Endothelial cell (in vitro differentiated cells): ENCODE measurements around the gene DSTYK. TPM values are rescaled to one million over a fixed set of nuclear protein-coding genes. Genes with fewer than 3 reads are reported as not detected.

ENCODE experiments used
- DNase-seq: peaks from one replicate; pipeline ENCODE4 v3.0.0; 2021; ENCODE audit warnings: low spot score
- H3K27ac Mint-ChIP-seq: one replicate; pipeline ENCODE4 v1.8.0; 2021; ENCODE audit warnings: mixed read lengths, inconsistent platforms; ENCODE audit not compliant: unreplicated experiment
- H3K27me3 Mint-ChIP-seq: one replicate; pipeline ENCODE4 v1.8.0; 2021; ENCODE audit warnings: mild to moderate bottlenecking, moderate library complexity, mixed read lengths, inconsistent platforms; ENCODE audit not compliant: unreplicated experiment
- H3K36me3 Mint-ChIP-seq: one replicate; pipeline ENCODE4 v1.8.0; 2021; ENCODE audit warnings: mild to moderate bottlenecking, low read depth, mixed read lengths, inconsistent platforms; ENCODE audit not compliant: unreplicated experiment
- H3K4me1 Mint-ChIP-seq: one replicate; pipeline ENCODE4 v1.8.0; 2021; ENCODE audit warnings: mild to moderate bottlenecking, mixed read lengths, inconsistent platforms; ENCODE audit not compliant: unreplicated experiment
- H3K4me3 Mint-ChIP-seq: one replicate; pipeline ENCODE4 v1.8.0; 2021; ENCODE audit warnings: mild to moderate bottlenecking, mixed read lengths, inconsistent platforms; ENCODE audit not compliant: unreplicated experiment
- H3K9me3 Mint-ChIP-seq: one replicate; pipeline ENCODE4 v1.8.0; 2021; ENCODE audit warnings: mixed read lengths, inconsistent platforms; ENCODE audit not compliant: unreplicated experiment
- total RNA-seq: library from RNA; stranded (reverse); fragmentation: NEBNext Ultra II Directional; extraction: Animal tissue kit (Norgen Biotek cat#: 25700); gene quantifications from one replicate; pipeline ENCODE4 v1.2.1, GENCODE V29; 2021; ENCODE audit not compliant: unreplicated experiment
- TF ChIP-seq, protein P1 (sequence below): fragments of 200-600 bp; sonication (generic); IDR thresholded peaks from one replicate; pipeline ENCODE4 v1.5.0; 2021; ENCODE audit warnings: antibody characterized with exemption; ENCODE audit not compliant: unreplicated experiment

DSTYK gene
- total RNA-seq, 1 donor from 2014 or later: 12.2 TPM

DNA sequence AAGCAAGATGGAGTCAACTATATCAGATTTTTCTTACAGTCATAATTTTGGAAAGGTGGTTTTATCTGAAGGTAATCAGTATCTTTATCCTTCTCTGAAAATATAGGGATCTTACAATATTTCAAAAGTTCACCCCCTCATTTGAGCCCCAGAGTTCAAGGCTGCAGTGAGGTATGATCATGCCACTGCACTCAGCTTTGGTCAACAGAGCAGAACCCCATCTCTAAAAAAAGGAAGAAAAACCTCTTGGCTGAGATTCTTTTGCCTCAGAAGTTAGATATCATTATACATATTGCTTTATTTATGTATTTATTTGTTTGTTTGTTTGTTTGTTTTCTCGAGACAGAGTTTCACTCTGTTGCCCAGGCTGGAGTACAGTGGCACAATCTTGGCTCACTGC is 78.2 kb downstream of the DSTYK start:
- Mint-ChIP-seq H3K9me3 (no peaks in the 10 kb centered on the region), H3K27ac (no peak overlapping the region), H3K36me3 (no peaks in the 10 kb centered on the region), H3K4me3 (no peak overlapping the region), H3K27me3 (no peaks in the 10 kb centered on the region), H3K4me1 (no peaks in the 10 kb centered on the region)
- no peak for DNase-seq
- TF ChIP-seq, protein P1, sequence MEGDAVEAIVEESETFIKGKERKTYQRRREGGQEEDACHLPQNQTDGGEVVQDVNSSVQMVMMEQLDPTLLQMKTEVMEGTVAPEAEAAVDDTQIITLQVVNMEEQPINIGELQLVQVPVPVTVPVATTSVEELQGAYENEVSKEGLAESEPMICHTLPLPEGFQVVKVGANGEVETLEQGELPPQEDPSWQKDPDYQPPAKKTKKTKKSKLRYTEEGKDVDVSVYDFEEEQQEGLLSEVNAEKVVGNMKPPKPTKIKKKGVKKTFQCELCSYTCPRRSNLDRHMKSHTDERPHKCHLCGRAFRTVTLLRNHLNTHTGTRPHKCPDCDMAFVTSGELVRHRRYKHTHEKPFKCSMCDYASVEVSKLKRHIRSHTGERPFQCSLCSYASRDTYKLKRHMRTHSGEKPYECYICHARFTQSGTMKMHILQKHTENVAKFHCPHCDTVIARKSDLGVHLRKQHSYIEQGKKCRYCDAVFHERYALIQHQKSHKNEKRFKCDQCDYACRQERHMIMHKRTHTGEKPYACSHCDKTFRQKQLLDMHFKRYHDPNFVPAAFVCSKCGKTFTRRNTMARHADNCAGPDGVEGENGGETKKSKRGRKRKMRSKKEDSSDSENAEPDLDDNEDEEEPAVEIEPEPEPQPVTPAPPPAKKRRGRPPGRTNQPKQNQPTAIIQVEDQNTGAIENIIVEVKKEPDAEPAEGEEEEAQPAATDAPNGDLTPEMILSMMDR: no peak

DNA sequence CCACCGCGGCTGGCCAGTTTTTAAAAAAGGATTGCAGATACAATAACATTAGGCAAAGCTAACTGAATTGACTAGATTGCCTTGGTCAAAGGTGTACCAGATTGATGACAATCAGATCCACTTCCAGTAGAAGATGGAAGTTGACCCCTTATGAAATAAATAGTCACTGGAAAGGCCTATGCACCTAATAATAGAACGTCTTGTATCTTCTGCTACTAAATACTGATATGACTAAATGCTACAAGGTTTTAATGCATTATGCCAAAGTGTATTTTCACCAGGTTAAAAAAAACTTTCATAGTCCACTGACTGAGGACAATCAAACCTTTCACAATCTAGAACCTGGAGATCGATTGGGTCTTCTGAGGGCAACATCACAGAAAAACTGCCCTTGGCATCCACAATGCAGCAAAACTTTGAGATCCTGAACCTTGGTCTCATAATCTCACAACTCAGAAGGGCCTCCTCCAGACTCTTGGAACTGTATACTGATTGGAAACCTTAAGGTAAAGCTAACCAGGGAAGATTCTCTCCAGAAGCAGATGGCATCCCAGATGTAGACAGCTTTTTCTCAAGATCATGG is 82.0 kb downstream of the DSTYK start:
- Mint-ChIP-seq H3K27ac (no peak overlapping the region), H3K4me3 (no peak overlapping the region)
- TF ChIP-seq, protein P1: no peak

DNA sequence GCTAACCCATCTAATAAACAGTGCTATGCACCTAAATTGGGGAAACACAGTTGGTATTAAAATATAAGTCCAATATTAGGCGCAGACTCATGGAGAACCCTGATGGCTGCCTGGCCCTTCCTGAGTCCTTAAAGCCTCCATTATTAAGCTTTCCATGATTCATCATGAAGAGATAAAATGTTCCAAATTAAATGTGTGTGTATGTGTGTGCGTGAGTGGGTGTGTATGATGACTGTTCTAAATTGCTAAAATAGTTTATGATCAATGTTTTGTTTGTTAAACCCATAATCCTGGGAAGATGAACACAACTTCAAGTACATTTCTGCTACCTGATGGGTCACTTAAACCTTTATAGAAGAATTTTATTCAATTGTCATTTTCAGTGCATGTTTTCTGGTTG is 83.5 kb downstream of the DSTYK start:
- Mint-ChIP-seq H3K4me1 (no peaks in the 10 kb centered on the region), H3K4me3 (no peak overlapping the region), H3K27ac (no peak overlapping the region), H3K27me3 (peaks cover 1% of the 10 kb centered on the region), H3K36me3 (no peaks in the 10 kb centered on the region), H3K9me3 (no peaks in the 10 kb centered on the region)
- TF ChIP-seq, protein P1: no peak
- no peak for DNase-seq

More for the DNA sequence above, 82.0 kb downstream of the DSTYK start:
- H3K27me3 Mint-ChIP-seq: no peaks in the 10 kb centered on the region
- H3K9me3 Mint-ChIP-seq: no peaks in the 10 kb centered on the region
- H3K36me3 Mint-ChIP-seq: no peaks in the 10 kb centered on the region
- no peaks in the 10 kb centered on the region for H3K4me1 Mint-ChIP-seq
- no peak for DNase-seq

DNA sequence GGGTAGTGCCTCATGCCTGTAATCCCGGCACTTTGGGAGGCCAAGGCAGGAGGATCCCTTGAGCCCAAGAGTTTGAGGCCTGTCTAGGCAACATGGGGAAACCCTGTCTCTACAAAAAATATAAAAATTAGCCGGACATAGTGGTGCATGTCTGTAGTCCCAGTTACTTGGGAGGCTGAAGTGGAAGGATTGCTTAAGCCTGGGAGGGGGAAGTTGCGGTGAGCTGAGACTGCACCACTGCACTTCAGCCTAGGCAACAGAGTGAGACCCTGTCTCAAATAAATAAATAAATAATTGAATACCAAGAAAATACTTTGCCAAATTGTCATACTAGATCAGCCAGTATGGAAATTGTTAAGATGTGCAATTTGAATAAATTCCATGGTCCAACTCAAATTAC is 83.9 kb downstream of the DSTYK start:
- H3K36me3 Mint-ChIP-seq: no peaks in the 10 kb centered on the region
- H3K27ac Mint-ChIP-seq: no peak overlapping the region
- peaks cover 3% of the 10 kb centered on the region for H3K4me1 Mint-ChIP-seq
- TF ChIP-seq, protein P1: no peak
- no peaks in the 10 kb centered on the region for H3K9me3 Mint-ChIP-seq
- DNase-seq: no peak
- H3K27me3 Mint-ChIP-seq: peaks cover 1% of the 10 kb centered on the region
- H3K4me3 Mint-ChIP-seq: no peak overlapping the region

DNA sequence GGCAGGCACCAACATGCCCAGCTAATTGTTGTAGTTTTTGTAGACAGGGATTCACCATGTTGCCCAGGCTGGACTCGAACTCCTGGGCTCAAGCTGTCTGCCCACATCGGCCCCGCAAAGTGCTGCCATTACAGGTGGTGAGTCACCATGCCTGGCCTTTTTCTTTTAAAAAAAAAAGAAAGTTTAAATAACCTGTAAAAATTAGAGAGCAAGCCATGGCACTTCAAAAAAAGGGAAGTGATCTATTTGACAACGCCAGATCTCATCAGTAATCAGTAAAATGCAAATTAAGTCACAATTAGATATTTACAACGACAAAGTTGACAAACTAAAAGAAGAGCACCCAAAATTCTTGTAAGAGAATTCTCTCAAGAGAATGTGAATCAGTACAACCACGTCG is 86.8 kb downstream of the DSTYK start:
- H3K27me3 Mint-ChIP-seq: peaks cover 1% of the 10 kb centered on the region
- H3K4me1 Mint-ChIP-seq: peaks cover 15% of the 10 kb centered on the region
- no peaks in the 10 kb centered on the region for H3K9me3 Mint-ChIP-seq
- H3K36me3 Mint-ChIP-seq: no peaks in the 10 kb centered on the region
- DNase-seq: no peak
- TF ChIP-seq, protein P1: no peak
- H3K27ac Mint-ChIP-seq: no peak overlapping the region
- no peak overlapping the region for H3K4me3 Mint-ChIP-seq
